Loucy (cell line): Measurements from ENCODE around the gene SETBP1.
A peak's percentile ranks its signal among the peaks of the same experiment; 100 is the strongest.

Source experiments
- H2AFZ ChIP-seq: fragments of 200-600 bp; sonication (generic); 2 replicates; pipeline ENCODE4 v1.6.0; 2016; ENCODE audit warnings: antibody characterized with exemption, mild to moderate bottlenecking, low read length, moderate library complexity
- H3F3A ChIP-seq: fragments of 200-600 bp; 2 replicates; pipeline ENCODE4 v1.6.0; 2016; ENCODE audit warnings: antibody characterized with exemption, low read depth, mild to moderate bottlenecking
- H3K27me3 ChIP-seq: fragments of 200-600 bp; sonication (generic); 2 replicates; pipeline ENCODE4 v1.6.1; 2014; ENCODE audit warnings: low read length, mild to moderate bottlenecking; ENCODE audit not compliant: insufficient read depth, poor library complexity, severe bottlenecking
- H3K36me3 ChIP-seq: fragments of 200-600 bp; sonication (generic); 2 replicates; pipeline ENCODE4 v1.6.1; 2016; ENCODE audit warnings: low read length; ENCODE audit not compliant: insufficient read depth
- H3K4me1 ChIP-seq: fragments of 200-600 bp; sonication (generic); 2 replicates; pipeline ENCODE4 v1.5.1; 2014; ENCODE audit warnings: low read length, mild to moderate bottlenecking; ENCODE audit not compliant: insufficient read depth, poor library complexity, severe bottlenecking
- H3K4me2 ChIP-seq: fragments of 200-600 bp; sonication (generic); 2 replicates; pipeline ENCODE4 v1.6.0; 2014; ENCODE audit warnings: antibody characterized with exemption, low read length, low read depth, mild to moderate bottlenecking; ENCODE audit not compliant: poor library complexity, severe bottlenecking
- H3K4me3 ChIP-seq: fragments of 200-600 bp; sonication (generic); 2 replicates; pipeline ENCODE4 v1.5.1; 2014; ENCODE audit warnings: low read length, mild to moderate bottlenecking, mixed read lengths; ENCODE audit not compliant: poor library complexity, severe bottlenecking
- H3K79me2 ChIP-seq: fragments of 200-600 bp; sonication (generic); 2 replicates; pipeline ENCODE4 v1.6.1; 2014; ENCODE audit warnings: low read length; ENCODE audit not compliant: insufficient read depth
- H3K9ac ChIP-seq: fragments of 200-600 bp; sonication (generic); 2 replicates; pipeline ENCODE4 v1.6.0; 2014; ENCODE audit warnings: mild to moderate bottlenecking, low read depth, low read length, moderate library complexity; ENCODE audit not compliant: poor library complexity, severe bottlenecking
- H3K9me2 ChIP-seq: fragments of 200-600 bp; sonication (generic); replicated peaks from 2 replicates; pipeline ENCODE4 v1.6.1; 2016; ENCODE audit warnings: low read depth, low read length, mixed read lengths
- H3K9me3 ChIP-seq: fragments of 200-600 bp; sonication (generic); 2 replicates; pipeline ENCODE4 v1.6.1; 2014; ENCODE audit warnings: mild to moderate bottlenecking, antibody characterized with exemption, low read length, low read depth; ENCODE audit not compliant: insufficient read depth
- H4K20me1 ChIP-seq: fragments of 200-600 bp; sonication (generic); 2 replicates; pipeline ENCODE4 v1.6.0; 2014; ENCODE audit warnings: antibody characterized with exemption, low read length, mild to moderate bottlenecking; ENCODE audit not compliant: insufficient read depth, poor library complexity, severe bottlenecking
- CTCF ChIP-seq: fragments of 200-600 bp; sonication (generic); conservative IDR thresholded peaks from 2 replicates; pipeline ENCODE4 v1.5.1; 2014; ENCODE audit warnings: mild to moderate bottlenecking, antibody characterized with exemption, low read length
- EZH2phosphoT487 ChIP-seq: fragments of 200-600 bp; IDR thresholded peaks from 2 replicates; pipeline ENCODE4 v1.6.1; 2018; ENCODE audit warnings: antibody characterized with exemption, mild to moderate bottlenecking, moderate library complexity, borderline replicate concordance

SETBP1 gene

GRCh38 chr18:44895176-44895798 lies 214.6 kb downstream of the SETBP1 start:
- Histone ChIP-seq H3K4me3 (no peak overlapping the region), H2AFZ (no peak overlapping the region), H3K4me2 (no peak overlapping the region), H3K4me1 (peaks cover 30% of the 10 kb centered on the region), H3K9ac (no peak overlapping the region), H3K9me3 (peaks cover 15% of the 10 kb centered on the region), H3F3A (no peaks in the 10 kb centered on the region), H3K79me2 (no peaks in the 10 kb centered on the region), H3K27me3 (no peaks in the 10 kb centered on the region), H3K36me3 (peaks cover 18% of the 10 kb centered on the region; the same call in 1 of the 2 replicates), H3K9me2 (no peaks in the 10 kb centered on the region), H4K20me1 (no peaks in the 10 kb centered on the region)
- TF ChIP-seq CTCF (peak; percentile 63), EZH2phosphoT487 (no peak)

GRCh38 chr18:44896846-44897245 lies 216.2 kb downstream of the SETBP1 start:
- no peak overlapping the region for H3K9ac ChIP-seq
- peaks cover 3% of the 10 kb centered on the region; the same call in 1 of the 2 replicates for H3K36me3 ChIP-seq
- no peak overlapping the region for H3K4me2 ChIP-seq
- H3F3A ChIP-seq: no peaks in the 10 kb centered on the region
- H3K4me3 ChIP-seq: no peak overlapping the region
- H2AFZ ChIP-seq: no peak overlapping the region
- H3K79me2 ChIP-seq: no peaks in the 10 kb centered on the region
- no peaks in the 10 kb centered on the region for H3K9me3 ChIP-seq
- peaks cover 39% of the 10 kb centered on the region for H3K4me1 ChIP-seq
- H4K20me1 ChIP-seq: no peaks in the 10 kb centered on the region
- no peaks in the 10 kb centered on the region for H3K9me2 ChIP-seq
- no peaks in the 10 kb centered on the region for H3K27me3 ChIP-seq
- TF ChIP-seq CTCF (no peak), EZH2phosphoT487 (no peak)

- no peak overlapping the region for H3K4me3 ChIP-seq
- H3K9me2 ChIP-seq: no peaks in the 10 kb centered on the region
- no peak overlapping the region for H3K4me2 ChIP-seq
- H4K20me1 ChIP-seq: no peaks in the 10 kb centered on the region
- no peak overlapping the region for H2AFZ ChIP-seq
- H3K9me3 ChIP-seq: no peaks in the 10 kb centered on the region
- H3K9ac ChIP-seq: no peak overlapping the region
- H3K27me3 ChIP-seq: no peaks in the 10 kb centered on the region
- H3K4me1 ChIP-seq: peaks cover 39% of the 10 kb centered on the region
- H3K36me3 ChIP-seq: no peaks in the 10 kb centered on the region
- TF ChIP-seq CTCF (no peak), EZH2phosphoT487 (no peak)
- no peaks in the 10 kb centered on the region for H3F3A ChIP-seq
- H3K79me2 ChIP-seq: no peaks in the 10 kb centered on the region
Observed at GRCh38 chr18:44897411-44897810, 216.7 kb downstream of the SETBP1 start.
